K562 (cell line): Measurements from ENCODE around the gene SERPINA1. TPM values are rescaled to one million over a fixed set of nuclear protein-coding genes. Genes with fewer than 3 reads are reported as not detected.

ENCODE experiments used
- ATAC-seq: fragments of 200-7000 bp; cut with Tn5 transposase; 3 replicates; pipeline ENCODE4 v1.9.1; 2020; ENCODE audit warnings: moderate library complexity
- BruUV-seq: library from RNA; stranded (reverse); fragments of 400-500 nt; replicated peaks from 2 replicates; lab custom pipeline; 2021; lab: Mats Ljungman, UMichigan
- CTCF ChIA-PET: fragments of 300-600 bp; formaldehyde crosslinking; extraction: SDS; loops from one replicate; lab custom pipeline; 2021; ENCODE audit warnings: low intra/inter-chr PET ratio; lab: Yijun Ruan, JAX
- POLR2A ChIA-PET: fragments of 300-600, 350-650 bp; sonication (Branson Sonifier 250); formaldehyde crosslinking; extraction: SDS; loops from one replicate; lab custom pipeline; 2021; ENCODE audit warnings: antibody characterized with exemption, inconsistent platforms; lab: Yijun Ruan, JAX
- DNase-seq, 4 experiments: peaks; one replicate each; pipeline versions ENCODE4 v3.0.0 to v3.0.0-alpha.2; 2011 to 2018; ENCODE audit warnings: low spot score in 3 of 4, mixed read lengths in 3 of 4; ENCODE audit errors: extremely low read depth in 1 of 4
- FAIRE-seq: peaks from 2 replicates; lab custom pipeline; 2011; peaks lifted over from hg19 to GRCh38; lab: Jason Lieb, UNC
- H2AFZ ChIP-seq: 2 replicates; pipeline ENCODE4 v1.6.0; 2011; ENCODE audit warnings: low read depth, low read length, control low read depth, inconsistent platforms
- H3K27ac ChIP-seq: fragments of 200-600 bp; 3 replicates; pipeline ENCODE4 v1.8.0; 2011; ENCODE audit warnings: low read depth, mild to moderate bottlenecking, control low read depth, inconsistent platforms, low read length, moderate library complexity, mixed read lengths; ENCODE audit errors: extremely low read depth
- H3K27me3 ChIP-seq, 2 experiments: fragments of 300-600 bp in 1 of 2; 2 replicates in 1 of 2; 3 replicates in 1 of 2; pipeline versions ENCODE4 v1.6.0 to v1.8.0; 2011; ENCODE audit warnings: inconsistent platforms in 2 of 2, low read length in 2 of 2, mild to moderate bottlenecking in 1 of 2, mixed read lengths in 1 of 2, moderate library complexity in 1 of 2; ENCODE audit not compliant: control insufficient read depth in 2 of 2, insufficient read depth in 2 of 2
- H3K36me3 ChIP-seq: fragments of 300-600 bp; 3 replicates; pipeline ENCODE4 v1.8.0; 2011; ENCODE audit warnings: mild to moderate bottlenecking, low read length, inconsistent platforms; ENCODE audit not compliant: control insufficient read depth, insufficient read depth
- H3K4me1 ChIP-seq, 2 experiments: fragments of 200-600 bp in 1 of 2; replicated peaks in 1 of 2; 2 replicates in 1 of 2; 3 replicates in 1 of 2; pipeline versions ENCODE4 v1.5.1 to v1.8.0; 2011; ENCODE audit warnings: inconsistent platforms in 2 of 2, low read length in 2 of 2, mild to moderate bottlenecking in 1 of 2, mixed read lengths in 1 of 2, moderate library complexity in 1 of 2; ENCODE audit not compliant: control insufficient read depth in 2 of 2, insufficient read depth in 2 of 2
- H3K4me2 ChIP-seq: 2 replicates; pipeline ENCODE4 v1.6.1; 2011; ENCODE audit warnings: low read length, control low read depth, inconsistent platforms, mixed read lengths; ENCODE audit not compliant: insufficient read depth
- H3K4me3 ChIP-seq: fragments of 200-600 bp; sonication (generic), shearing (Covaris generic); 2 replicates; pipeline ENCODE4 v1.5.1; 2016; ENCODE audit warnings: control low read depth, inconsistent platforms
- H3K79me2 ChIP-seq: fragments of 200-600 bp; 3 replicates; pipeline ENCODE4 v1.8.0; 2011; ENCODE audit warnings: low read length, inconsistent platforms; ENCODE audit not compliant: control insufficient read depth, insufficient read depth
- H3K9ac ChIP-seq, 2 experiments: 2 replicates each; pipeline versions ENCODE4 v1.6.0 to v1.6.1; 2011; ENCODE audit warnings: low read depth in 2 of 2, low read length in 2 of 2, control low read depth in 1 of 2, inconsistent platforms in 1 of 2, mild to moderate bottlenecking in 1 of 2, mixed read lengths in 1 of 2; ENCODE audit not compliant: insufficient read depth in 1 of 2
- H3K9me1 ChIP-seq: one replicate; pipeline ENCODE4 v1.6.0; 2011; ENCODE audit warnings: inconsistent platforms, mild to moderate bottlenecking, low read length, moderate library complexity; ENCODE audit not compliant: control insufficient read depth, insufficient read depth
- H3K9me3 ChIP-seq: replicated peaks from 2 replicates; pipeline ENCODE4 v1.5.1; 2011; ENCODE audit warnings: low read depth, low read length, inconsistent platforms; ENCODE audit not compliant: control insufficient read depth, insufficient read depth
- H4K20me1 ChIP-seq: replicated peaks from 2 replicates; pipeline ENCODE4 v1.6.1; 2011; ENCODE audit warnings: low read length, inconsistent platforms, mixed read lengths; ENCODE audit not compliant: control insufficient read depth, insufficient read depth
- GTF2B ChIP-seq: IDR thresholded peaks from 2 replicates; pipeline ENCODE4 v1.6.1; 2011; ENCODE audit not compliant: insufficient read length; ENCODE audit errors: extremely low read depth
- RBM25 ChIP-seq: fragments of 200-400 bp; formaldehyde crosslinking; IDR thresholded peaks from 2 replicates; pipeline ENCODE4 v1.6.1; 2018; ENCODE audit warnings: low read length, low read depth, moderate library complexity; ENCODE audit not compliant: severe bottlenecking
- ZFP91 ChIP-seq: sonication (generic); formaldehyde crosslinking; IDR thresholded peaks from 2 replicates; pipeline ENCODE4 v1.8.0; 2022; ENCODE audit warnings: mild to moderate bottlenecking, missing genetic modification reagents
- ZNF41 ChIP-seq: fragments of 250-450 bp; sonication (Bioruptor Pico); conservative IDR thresholded peaks from 2 replicates; pipeline ENCODE4 v1.4.0; 2020; ENCODE audit warnings: mild to moderate bottlenecking
- WGBS: fragments of 100-300 bp; shearing (Covaris generic); methylation state at CpG from one replicate; pipeline ENCODE4 v1.1.6; 2016; ENCODE audit warnings: low coverage, mixed read lengths; ENCODE audit not compliant: insufficient coverage; ENCODE audit errors: missing lambda C conversion rate; 5-methylcytosine and 5-hydroxymethylcytosine counted together
- in situ Hi-C: fragments of 300-500 bp; cut with MboI; formaldehyde crosslinking; loops from 4 replicates; pipeline ENCODE4 v1.15.0; 2018; ENCODE audit warnings: inconsistent platforms, mixed read lengths
- intact Hi-C: fragments of 100-400 bp; cut with micrococcal nuclease; formaldehyde crosslinking; loops from 2 replicates; pipeline ENCODE4 v1.14.2; 2022
- polyA plus RNA-seq, 8 experiments: library from polyadenylated mRNA; depleted of rRNA in 4 of 8; stranded (reverse) in 5 of 8; unstranded in 3 of 8; fragments of >200 nt; fragmentation: Nextera tagmentation in 2 of 8; fragmentation: Illumina TruSeq in 1 of 8; extraction: Ambion mirVana in 2 of 8; extraction: Trizol in 1 of 8; gene quantifications; 2 replicates each; pipeline versions ENCODE4 v1.2.1 to v1.2.3, GENCODE V29; 2011 to 2014; ENCODE audit warnings: inconsistent platforms in 1 of 8, missing spikeins in 1 of 8
- total RNA-seq, 7 experiments: library from RNA; depleted of rRNA in 6 of 7; stranded (reverse); fragments of >200 nt in 6 of 7; fragmentation: Illumina TruSeq in 2 of 7; extraction: Trizol in 2 of 7; gene quantifications; 2 replicates each; pipeline versions ENCODE4 v1.2.1 to v1.2.3, GENCODE V29; 2011 to 2021; ENCODE audit warnings: low replicate concordance in 1 of 7

SERPINA1 gene
- total and polyA plus RNA-seq, 9 of the 15 experiments (the other 6 are each of a cell fraction or from before 2014, with no cell fraction given), result 4.1 TPM; not detected in 8

- DNase-seq (no peak), FAIRE-seq (no peak), ATAC-seq (no peak)
- no peak overlapping the region for H3K9ac ChIP-seq
- WGBS, result 0% methylated on average over 12 of the region's 12 CpGs
- H3K36me3 ChIP-seq, result no peaks in the 10 kb centered on the region
- no peaks in the 10 kb centered on the region for H3K9me1 ChIP-seq
- no peaks in the 10 kb centered on the region; the same call in 1 of the 2 replicates for H4K20me1 ChIP-seq
- no peak overlapping the region for H2AFZ ChIP-seq
- CTCF ChIA-PET, result no interaction called here
- in situ Hi-C loops, result no loop called here
- H3K79me2 ChIP-seq, result no peaks in the 10 kb centered on the region
- H3K27ac ChIP-seq, result no peak overlapping the region
- H3K9me3 ChIP-seq, result no peaks in the 10 kb centered on the region
- no peak overlapping the region for H3K4me3 ChIP-seq
- no peak for TF ChIP-seq GTF2B
- TF ChIP-seq ZFP91 (CRISPR knock-in tag), result no peak
- no peak for TF ChIP-seq ZNF41
- TF ChIP-seq RBM25, result peak; percentile 34
- intact Hi-C loops, result no loop called here
- no peak overlapping the region for H3K4me2 ChIP-seq
- BruUV-seq, result no TSS peak
- POLR2A ChIA-PET, result interaction anchor here (0.7 kb wide), 1 partner anchor 30 kb away, joined by 4 read pairs; no protein-coding TSS in a partner anchor
- H3K4me1 ChIP-seq, result no peaks in the 10 kb centered on the region
- H3K27me3 ChIP-seq, result peaks cover 2 to 19% of the 10 kb centered on the region in 2 experiments; a peak in 1 of 5 replicates
Measured at GRCh38 chr14:94376108-94376975, 12.1 kb downstream of the SERPINA1 start.
